ENCODE data around the gene GNB2.

GNB2 gene

GRCh38 chr7:100726996-100727761 is 53.6 kb downstream of the GNB2 start:
- FAIRE-seq = no peak
- DNase-seq (ENCODE audit: low spot score) = peak; percentile 70

GRCh38 chr7:100728196-100728595 is 54.7 kb downstream of the GNB2 start:
- DNase-seq (ENCODE audit: low spot score) = no peak
- FAIRE-seq = no peak
